ENCODE measurements around the gene USP43. TPM values are rescaled to one million over a fixed set of nuclear protein-coding genes. Genes with fewer than 3 reads are reported as not detected.

USP43 gene
- polyA plus RNA-seq, 1 donor (not counting 4 experiments of a cell fraction or from before 2014, with no cell fraction given) = 2.2 TPM

- Histone ChIP-seq H3K9me3 (ENCODE audit: control insufficient read depth, low read depth, low read length) (no peaks in the 10 kb centered on the region), H3K36me3 (ENCODE audit: control insufficient read depth in 2 of 2, extremely low read depth in 1 of 2, insufficient read depth in 2 of 2, low read length in 2 of 2) (peaks cover 6 to 14% of the 10 kb centered on the region in 2 experiments), H3K4me3 (ENCODE audit: control insufficient read depth in 2 of 3, extremely low read depth in 1 of 3, insufficient read depth in 2 of 3, low read depth in 1 of 3, low read length in 3 of 3) (no peak overlapping the region), H3K9ac (ENCODE audit: control insufficient read depth, extremely low read depth, insufficient read depth, low read length) (no peak overlapping the region), H3K4me2 (ENCODE audit: control insufficient read depth, extremely low read depth, insufficient read depth, low read depth, low read length) (no peak overlapping the region), H3K9me1 (ENCODE audit: control insufficient read depth, extremely low read depth, insufficient read depth, low read length) (no peaks in the 10 kb centered on the region), H2AFZ (ENCODE audit: control insufficient read depth, low read length) (no peak overlapping the region), H3K27me3 (ENCODE audit: control insufficient read depth, extremely low read depth, insufficient read depth, low read length) (no peaks in the 10 kb centered on the region), H3K4me1 (ENCODE audit: control insufficient read depth, extremely low read depth, insufficient read depth, low read length) (no peaks in the 10 kb centered on the region), H3K79me2 (ENCODE audit: control insufficient read depth, insufficient read depth, low read length) (no peaks in the 10 kb centered on the region), H3K27ac (ENCODE audit: control insufficient read depth, insufficient read depth, low read length) (no peak overlapping the region), H4K20me1 (ENCODE audit: control insufficient read depth, extremely low read depth, insufficient read depth, low read length) (no peaks in the 10 kb centered on the region)
- dilution Hi-C loops (cut with MboI; ENCODE audit: extremely low pct_ligation_motif_present, low sequenced_read_pairs) = no loop called here
- no peak for TF ChIP-seq EZH2 (IDR thresholded peaks at IDR 0.05; ENCODE audit: low read length)
- peak in 1 of 3 experiments; percentile 22 for TF ChIP-seq CTCF (optimal IDR thresholded peaks at IDR 0.05 in 1 of 3, IDR thresholded peaks at IDR 0.05 in 1 of 3, conservative IDR thresholded peaks at IDR 0.05 in 1 of 3; ENCODE audit: extremely low read depth in 1 of 3, insufficient read depth in 2 of 3, low read length in 3 of 3)
- DNase-seq (ENCODE audit: low read depth, low spot score) = no peak
- no peak for FAIRE-seq
Measured at GRCh38 chr17:9696279-9697044, 51.1 kb downstream of the USP43 start.

- H3K9ac ChIP-seq (ENCODE audit: control insufficient read depth, extremely low read depth, insufficient read depth, low read length) = no peak overlapping the region
- H3K27me3 ChIP-seq (ENCODE audit: control insufficient read depth, extremely low read depth, insufficient read depth, low read length) = no peaks in the 10 kb centered on the region
- no peaks in the 10 kb centered on the region for H3K9me1 ChIP-seq (ENCODE audit: control insufficient read depth, extremely low read depth, insufficient read depth, low read length)
- H3K36me3 ChIP-seq (ENCODE audit: control insufficient read depth in 2 of 2, extremely low read depth in 1 of 2, insufficient read depth in 2 of 2, low read length in 2 of 2) = peaks cover 14 to 18% of the 10 kb centered on the region in 2 experiments
- H3K79me2 ChIP-seq (ENCODE audit: control insufficient read depth, insufficient read depth, low read length) = no peaks in the 10 kb centered on the region
- H4K20me1 ChIP-seq (ENCODE audit: control insufficient read depth, extremely low read depth, insufficient read depth, low read length) = no peaks in the 10 kb centered on the region
- FAIRE-seq (no peak), DNase-seq (ENCODE audit: low read depth, low spot score) (no peak)
- H3K4me3 ChIP-seq (ENCODE audit: control insufficient read depth in 2 of 3, extremely low read depth in 1 of 3, insufficient read depth in 2 of 3, low read depth in 1 of 3, low read length in 3 of 3) = no peak overlapping the region
- no peak for TF ChIP-seq CTCF (optimal IDR thresholded peaks at IDR 0.05 in 1 of 3, IDR thresholded peaks at IDR 0.05 in 1 of 3, conservative IDR thresholded peaks at IDR 0.05 in 1 of 3; ENCODE audit: extremely low read depth in 1 of 3, insufficient read depth in 2 of 3, low read length in 3 of 3)
- no peak for TF ChIP-seq EZH2 (IDR thresholded peaks at IDR 0.05; ENCODE audit: low read length)
- H3K9me3 ChIP-seq (ENCODE audit: control insufficient read depth, low read depth, low read length) = no peaks in the 10 kb centered on the region
- no peak overlapping the region for H3K4me2 ChIP-seq (ENCODE audit: control insufficient read depth, extremely low read depth, insufficient read depth, low read depth, low read length)
- no peaks in the 10 kb centered on the region for H3K4me1 ChIP-seq (ENCODE audit: control insufficient read depth, extremely low read depth, insufficient read depth, low read length)
- dilution Hi-C loops (cut with MboI; ENCODE audit: extremely low pct_ligation_motif_present, low sequenced_read_pairs) = no loop called here
- no peak overlapping the region for H2AFZ ChIP-seq (ENCODE audit: control insufficient read depth, low read length)
- no peak overlapping the region for H3K27ac ChIP-seq (ENCODE audit: control insufficient read depth, insufficient read depth, low read length)
Measured at GRCh38 chr17:9700136-9700535, 54.8 kb downstream of the USP43 start.

Data from keratinocyte (primary cell).